ENCODE results near the gene ACP4.

ACP4 gene

GRCh38 chr19:50822661-50823208, 32.5 kb downstream of the ACP4 start:
- DNase-seq (ENCODE audit: low spot score) = no peak

- DNase-seq (ENCODE audit: low spot score) = no peak
Observed at GRCh38 chr19:50823389-50824042, 33.3 kb downstream of the ACP4 start, which contains the start of gene KLK1. Gene KLK1 (minus strand): TSS chr19:50823787. CDS start chr19:50823748, 39 bp downstream.

GRCh38 chr19:50826492-50827240, 36.5 kb downstream of the ACP4 start:
- DNase-seq (ENCODE audit: low spot score) = no peak

GRCh38 chr19:50827476-50827875, 37.3 kb downstream of the ACP4 start:
- no peak for DNase-seq (ENCODE audit: low spot score)

GRCh38 chr19:50829801-50830200, 39.6 kb downstream of the ACP4 start:
- peak; percentile 38 for DNase-seq (ENCODE audit: low spot score)

GRCh38 chr19:50830266-50831025, 40.2 kb downstream of the ACP4 start:
- DNase-seq (ENCODE audit: low spot score) = peak; percentile 13

GRCh38 chr19:50831026-50831396, 40.8 kb downstream of the ACP4 start:
- DNase-seq (ENCODE audit: low spot score) = no peak

GRCh38 chr19:50832666-50833065, 42.5 kb downstream of the ACP4 start:
- no peak for DNase-seq (ENCODE audit: low spot score)

GRCh38 chr19:50833117-50833801, 43.0 kb downstream of the ACP4 start, which contains the start of gene KLK15:
Gene KLK15 (minus strand): TSS chr19:50833574. CDS start chr19:50831492, 2,082 bp downstream.
- DNase-seq (ENCODE audit: low spot score) = no peak

GRCh38 chr19:50833802-50834167, 43.6 kb downstream of the ACP4 start:
- no peak for DNase-seq (ENCODE audit: low spot score)

GRCh38 chr19:50835103-50835784, 45.0 kb downstream of the ACP4 start:
- DNase-seq (ENCODE audit: low spot score) = peak; percentile 25

- DNase-seq (ENCODE audit: low spot score) = peak; percentile 75
Observed at GRCh38 chr19:50835785-50836542, 45.7 kb downstream of the ACP4 start.

- no peak for DNase-seq (ENCODE audit: low spot score)
Observed at GRCh38 chr19:50836543-50837195, 46.5 kb downstream of the ACP4 start.

GRCh38 chr19:50837300-50837699, 47.1 kb downstream of the ACP4 start:
- no peak for DNase-seq (ENCODE audit: low spot score)

- DNase-seq (ENCODE audit: low spot score) = no peak
Observed at GRCh38 chr19:50838239-50838638, 48.0 kb downstream of the ACP4 start.

GRCh38 chr19:50839712-50840655, 49.8 kb downstream of the ACP4 start:
- DNase-seq (ENCODE audit: low spot score) = no peak

GRCh38 chr19:50842130-50842529, 51.9 kb downstream of the ACP4 start:
- no peak for DNase-seq (ENCODE audit: low spot score)

- no peak for DNase-seq (ENCODE audit: low spot score)
Observed at GRCh38 chr19:50843205-50843604, 53.0 kb downstream of the ACP4 start.

- no peak for DNase-seq (ENCODE audit: low spot score)
Observed at GRCh38 chr19:50843701-50844221, 53.5 kb downstream of the ACP4 start.
